ENCODE data around the gene SLC25A6. TPM values are rescaled to one million over a fixed set of nuclear protein-coding genes. Genes with fewer than 3 reads are reported as not detected.
A peak's percentile ranks its signal among the peaks of the same experiment; 100 is the strongest.

The SLC25A6 gene
- total RNA-seq (484 and 592 TPM in 2 replicates), polyA plus RNA-seq (370 and 468 TPM in 2 replicates)

DNA sequence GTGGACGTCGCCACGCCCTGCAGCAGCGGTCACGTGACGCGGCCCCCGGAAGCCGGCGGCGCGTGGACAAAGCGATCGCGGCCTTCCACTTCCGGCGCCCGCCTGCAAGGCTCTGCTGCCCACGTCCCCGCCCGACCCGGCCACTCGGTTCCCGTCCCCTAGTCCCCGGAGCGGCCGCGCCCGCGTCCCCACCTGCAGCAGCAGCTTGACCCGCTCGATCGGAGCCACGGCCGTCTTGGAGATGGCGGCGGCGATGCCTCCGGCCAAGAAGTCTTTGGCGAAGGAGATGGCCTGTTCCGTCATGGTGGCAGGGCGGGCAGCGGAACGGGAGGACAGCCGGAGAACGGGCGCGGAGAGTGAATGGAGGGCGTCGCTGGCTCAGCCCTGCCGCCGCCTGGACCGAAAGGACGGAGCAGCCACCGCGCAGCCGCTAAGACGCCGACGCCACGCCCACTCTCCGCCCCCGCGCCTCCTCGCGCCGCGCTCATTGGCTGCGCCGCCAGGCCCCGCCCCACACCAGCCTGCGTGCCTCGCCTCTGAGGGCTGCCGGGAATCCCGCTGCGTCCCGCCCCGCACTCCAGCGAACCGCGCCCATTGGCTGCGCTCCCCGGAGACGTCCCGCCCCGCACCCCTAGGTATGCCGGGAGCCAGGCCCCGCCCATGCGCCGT lies at the start of gene SLC25A6:
SLC25A6 (minus strand) TSS at position 407 of the 669 bp plus-strand sequence; CDS start at position 303, 104 bp downstream.
- peaks cover 14% of the 10 kb centered on the region for H3K4me1 ChIP-seq (ENCODE audit: low read depth)
- H3K27ac ChIP-seq, result peak within 1 kb of the TSS; percentile 99
- DNase-seq (ENCODE audit: low read depth in 1 of 2, low spot score in 1 of 2), result peak; percentile 99
- H3K4me3 ChIP-seq, result peak within 1 kb of the TSS; percentile 89
- no peaks in the 10 kb centered on the region for H3K27me3 ChIP-seq
- H3K36me3 ChIP-seq, result peaks cover 33% of the 10 kb centered on the region
- H3K9me3 ChIP-seq (ENCODE audit: low read depth), result no peaks in the 10 kb centered on the region
- TF ChIP-seq, protein P1, sequence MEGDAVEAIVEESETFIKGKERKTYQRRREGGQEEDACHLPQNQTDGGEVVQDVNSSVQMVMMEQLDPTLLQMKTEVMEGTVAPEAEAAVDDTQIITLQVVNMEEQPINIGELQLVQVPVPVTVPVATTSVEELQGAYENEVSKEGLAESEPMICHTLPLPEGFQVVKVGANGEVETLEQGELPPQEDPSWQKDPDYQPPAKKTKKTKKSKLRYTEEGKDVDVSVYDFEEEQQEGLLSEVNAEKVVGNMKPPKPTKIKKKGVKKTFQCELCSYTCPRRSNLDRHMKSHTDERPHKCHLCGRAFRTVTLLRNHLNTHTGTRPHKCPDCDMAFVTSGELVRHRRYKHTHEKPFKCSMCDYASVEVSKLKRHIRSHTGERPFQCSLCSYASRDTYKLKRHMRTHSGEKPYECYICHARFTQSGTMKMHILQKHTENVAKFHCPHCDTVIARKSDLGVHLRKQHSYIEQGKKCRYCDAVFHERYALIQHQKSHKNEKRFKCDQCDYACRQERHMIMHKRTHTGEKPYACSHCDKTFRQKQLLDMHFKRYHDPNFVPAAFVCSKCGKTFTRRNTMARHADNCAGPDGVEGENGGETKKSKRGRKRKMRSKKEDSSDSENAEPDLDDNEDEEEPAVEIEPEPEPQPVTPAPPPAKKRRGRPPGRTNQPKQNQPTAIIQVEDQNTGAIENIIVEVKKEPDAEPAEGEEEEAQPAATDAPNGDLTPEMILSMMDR (IDR thresholded peaks at IDR 0.05; ENCODE audit: low read depth, low read length), result peak; percentile 2

DNA sequence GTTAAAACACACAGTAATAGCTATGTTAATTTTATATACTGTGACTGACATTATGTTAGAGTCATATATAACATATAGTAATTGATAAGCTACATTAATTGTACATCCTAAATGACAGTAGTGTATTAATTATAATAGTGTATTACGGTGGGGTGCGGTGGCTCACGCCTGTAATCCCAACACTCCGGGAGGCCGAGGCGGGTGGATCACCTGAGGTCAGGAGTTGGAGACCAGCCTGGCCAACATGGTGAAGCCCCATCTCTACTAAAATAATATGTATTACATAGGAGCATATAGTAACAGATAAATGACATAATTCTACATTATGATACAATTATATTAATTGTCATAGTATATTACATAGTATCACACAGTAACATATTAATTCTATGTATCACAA lies 48.6 kb upstream of the SLC25A6 start:
- DNase-seq (ENCODE audit: low read depth in 1 of 2, low spot score in 1 of 2), result no peak
- Histone ChIP-seq H3K4me3 (no peak overlapping the region), H3K4me1 (ENCODE audit: low read depth) (no peaks in the 10 kb centered on the region), H3K27ac (no peak overlapping the region), H3K27me3 (no peaks in the 10 kb centered on the region), H3K9me3 (ENCODE audit: low read depth) (no peaks in the 10 kb centered on the region), H3K36me3 (peaks cover 6% of the 10 kb centered on the region)
- TF ChIP-seq, protein P1 (IDR thresholded peaks at IDR 0.05; ENCODE audit: low read depth, low read length), result no peak

DNA sequence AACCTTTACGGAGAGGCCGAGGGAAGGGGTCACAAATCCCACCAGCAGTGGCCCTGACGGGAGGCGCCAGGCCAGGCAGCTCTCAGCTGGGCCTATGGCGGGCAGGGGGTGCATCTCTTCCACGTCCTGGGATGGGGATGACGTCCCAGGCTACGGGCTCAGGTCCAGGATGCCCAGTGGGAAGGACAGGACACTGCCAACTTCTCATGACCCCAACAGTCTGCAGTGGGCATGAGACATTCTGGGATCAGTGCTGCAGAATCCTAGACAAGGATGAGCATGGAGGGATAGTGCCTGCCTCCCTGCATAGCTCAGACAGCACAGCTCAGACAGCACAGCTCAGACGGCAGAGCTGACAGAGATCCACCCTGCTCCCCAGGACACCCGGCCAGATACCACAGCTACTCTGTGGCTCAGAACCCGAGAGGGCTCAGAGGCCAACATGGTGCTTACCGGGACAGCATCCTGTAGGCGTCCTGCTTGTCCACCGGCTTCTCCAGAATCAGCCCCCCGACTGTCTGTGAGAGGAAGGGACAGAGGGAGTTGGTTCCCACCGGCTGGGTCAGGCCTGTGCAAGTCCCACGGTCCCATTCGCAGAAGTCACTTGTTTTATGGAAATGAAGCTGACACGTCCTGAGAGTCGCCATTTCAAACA lies 43.5 kb upstream of the SLC25A6 start:
- Histone ChIP-seq H3K4me3 (no peak overlapping the region), H3K27me3 (no peaks in the 10 kb centered on the region), H3K4me1 (ENCODE audit: low read depth) (no peaks in the 10 kb centered on the region), H3K36me3 (peaks cover 6% of the 10 kb centered on the region), H3K9me3 (ENCODE audit: low read depth) (no peaks in the 10 kb centered on the region), H3K27ac (no peak overlapping the region)
- TF ChIP-seq, protein P1 (IDR thresholded peaks at IDR 0.05; ENCODE audit: low read depth, low read length), result no peak
- no peak for DNase-seq (ENCODE audit: low read depth in 1 of 2, low spot score in 1 of 2)

DNA sequence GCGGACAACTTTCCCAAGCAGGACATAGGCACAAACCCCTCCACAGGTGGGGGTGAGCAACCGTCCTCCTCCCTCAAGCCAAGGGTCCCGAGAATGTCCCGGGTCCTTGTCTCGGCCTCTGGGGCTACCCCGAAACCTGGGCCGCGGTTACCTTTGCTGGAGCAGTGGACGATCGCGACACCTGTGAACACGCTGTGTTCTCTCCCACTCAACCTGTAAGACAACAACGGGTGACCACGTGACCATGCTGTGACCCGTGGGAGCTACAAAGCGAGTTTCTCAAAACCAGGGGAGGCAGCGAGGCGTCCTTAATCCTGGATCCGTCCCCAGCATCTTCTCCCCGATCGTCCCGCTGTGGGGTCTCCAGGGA lies 42.9 kb upstream of the SLC25A6 start:
- no peak for DNase-seq (ENCODE audit: low read depth in 1 of 2, low spot score in 1 of 2)
- H3K9me3 ChIP-seq (ENCODE audit: low read depth), result no peaks in the 10 kb centered on the region
- no peak overlapping the region for H3K27ac ChIP-seq
- H3K4me1 ChIP-seq (ENCODE audit: low read depth), result no peaks in the 10 kb centered on the region
- TF ChIP-seq, protein P1 (IDR thresholded peaks at IDR 0.05; ENCODE audit: low read depth, low read length), result no peak
- H3K27me3 ChIP-seq, result no peaks in the 10 kb centered on the region
- H3K36me3 ChIP-seq, result peaks cover 6% of the 10 kb centered on the region
- no peak overlapping the region for H3K4me3 ChIP-seq

DNA sequence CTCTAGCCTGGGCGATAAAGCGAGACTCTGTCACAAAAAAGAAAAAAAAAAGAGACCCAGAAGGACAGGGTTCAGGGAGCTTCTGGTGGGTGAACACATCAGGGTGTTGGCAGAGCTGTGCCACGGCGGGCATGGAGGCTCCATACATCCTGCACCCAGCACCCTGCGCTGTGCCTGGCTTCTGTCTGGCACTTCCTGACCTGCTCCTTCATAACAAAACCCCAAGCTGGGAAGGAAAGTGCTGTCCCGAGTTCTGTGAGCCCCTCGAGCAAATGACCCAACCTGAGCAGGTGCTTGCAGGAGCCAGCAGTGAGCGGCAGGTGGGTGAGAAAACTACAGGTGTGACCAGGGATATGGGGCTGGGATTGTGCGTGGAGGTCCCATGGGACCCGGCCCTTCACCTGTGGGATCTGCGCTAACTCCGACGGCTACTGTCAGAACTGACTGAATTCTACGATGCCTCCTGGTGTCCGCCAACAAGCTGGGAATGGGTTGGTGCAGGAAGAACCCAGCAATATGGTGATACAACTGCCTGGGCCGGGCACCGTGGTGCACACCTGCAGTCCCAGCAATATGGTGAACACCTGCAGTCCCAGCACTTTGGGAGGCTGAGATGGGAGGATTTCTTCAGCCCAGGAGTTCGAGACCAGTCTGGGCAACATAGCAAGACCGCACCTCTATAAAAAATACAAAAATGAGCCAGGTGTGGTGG lies 41.9 kb upstream of the SLC25A6 start:
- H3K36me3 ChIP-seq, result peaks cover 6% of the 10 kb centered on the region
- no peaks in the 10 kb centered on the region for H3K9me3 ChIP-seq (ENCODE audit: low read depth)
- TF ChIP-seq, protein P1 (IDR thresholded peaks at IDR 0.05; ENCODE audit: low read depth, low read length), result no peak
- H3K27ac ChIP-seq, result no peak overlapping the region
- no peak overlapping the region for H3K4me3 ChIP-seq
- H3K4me1 ChIP-seq (ENCODE audit: low read depth), result no peaks in the 10 kb centered on the region
- H3K27me3 ChIP-seq, result no peaks in the 10 kb centered on the region
- no peak for DNase-seq (ENCODE audit: low read depth in 1 of 2, low spot score in 1 of 2)
